PC-9 (cell line): Measurements from ENCODE around the gene YWHAG. TPM values are rescaled to one million over a fixed set of nuclear protein-coding genes. Genes with fewer than 3 reads are reported as not detected.
A peak's percentile ranks its signal among the peaks of the same experiment; 100 is the strongest.

Experiments used
- BruUV-seq: library from RNA; stranded (reverse); fragments of 400-500 nt; replicated peaks from 2 replicates; lab custom pipeline; 2021; lab: Mats Ljungman, UMichigan
- CTCF ChIA-PET: fragments of 300-600 bp; sonication (Branson Sonifier 250); formaldehyde crosslinking; loops from one replicate; lab custom pipeline; 2022; ENCODE audit warnings: antibody characterized with exemption; lab: Charles Lee
- POLR2A ChIA-PET: fragments of 300-600 bp; sonication (Branson Sonifier 250); formaldehyde crosslinking; loops from one replicate; lab custom pipeline; 2022; ENCODE audit warnings: antibody characterized with exemption; ENCODE audit not compliant: unreplicated experiment; lab: Charles Lee
- DNase-seq, 2 experiments: peaks; one replicate each; pipeline versions ENCODE4 v3.0.0 to v3.0.0-alpha.2; 2015 to 2022; ENCODE audit warnings: mixed read lengths in 1 of 2
- H2AFZ ChIP-seq: fragments of 200-600 bp; sonication (generic); 2 replicates; pipeline ENCODE4 v1.8.1; 2017; ENCODE audit warnings: antibody characterized with exemption
- H3F3A ChIP-seq: fragments of 200-600 bp; sonication (generic); 2 replicates; pipeline ENCODE4 v1.8.1; 2017; ENCODE audit warnings: antibody characterized with exemption, mild to moderate bottlenecking, low read depth; ENCODE audit not compliant: insufficient read depth
- H3K27ac ChIP-seq: fragments of 200-600 bp; sonication (generic); 2 replicates; pipeline ENCODE4 v1.6.1; 2016; ENCODE audit warnings: mixed run types
- H3K27me3 ChIP-seq: fragments of 200-600 bp; sonication (generic); 2 replicates; pipeline ENCODE4 v1.6.1; 2016; ENCODE audit warnings: low read depth, mixed run types; ENCODE audit not compliant: insufficient read depth
- H3K36me3 ChIP-seq: fragments of 200-600 bp; sonication (generic); 2 replicates; pipeline ENCODE4 v1.6.1; 2016; ENCODE audit warnings: low read depth, mixed run types
- H3K4me1 ChIP-seq: fragments of 200-600 bp; sonication (generic); replicated peaks from 2 replicates; pipeline ENCODE4 v1.6.1; 2016; ENCODE audit warnings: mixed run types; ENCODE audit not compliant: insufficient read depth
- H3K4me2 ChIP-seq: fragments of 200-600 bp; sonication (generic); 2 replicates; pipeline ENCODE4 v1.6.1; 2017; ENCODE audit warnings: mixed run types
- H3K4me3 ChIP-seq: fragments of 200-600 bp; sonication (generic); 2 replicates; pipeline ENCODE4 v1.6.1; 2016; ENCODE audit warnings: mixed run types
- H3K79me2 ChIP-seq: fragments of 200-600 bp; sonication (generic); 2 replicates; pipeline ENCODE4 v1.6.1; 2017; ENCODE audit warnings: low read depth, mixed run types
- H3K9me2 ChIP-seq: fragments of 200-600 bp; sonication (generic); 2 replicates; pipeline ENCODE4 v1.8.1; 2017; ENCODE audit warnings: mild to moderate bottlenecking; ENCODE audit not compliant: insufficient read depth
- H3K9me3 ChIP-seq: fragments of 200-600 bp; sonication (generic); 2 replicates; pipeline ENCODE4 v1.8.1; 2016; ENCODE audit warnings: low read depth; ENCODE audit not compliant: insufficient read depth
- H4K20me1 ChIP-seq: fragments of 200-600 bp; sonication (generic); 2 replicates; pipeline ENCODE4 v1.8.1; 2017; ENCODE audit not compliant: insufficient read depth
- CTCF ChIP-seq: fragments of 200-600 bp; sonication (generic); conservative IDR thresholded peaks from 2 replicates; pipeline ENCODE4 v1.6.1; 2017; ENCODE audit warnings: mixed run types, antibody characterized with exemption, mild to moderate bottlenecking, moderate library complexity
- EZH2 ChIP-seq: fragments of 200-600 bp; sonication (generic); IDR thresholded peaks from 2 replicates; pipeline ENCODE4 v1.8.0; 2017; ENCODE audit warnings: antibody characterized with exemption, low read depth
- intact Hi-C: fragments of 100-400 bp; cut with micrococcal nuclease; formaldehyde crosslinking; loops from one replicate; pipeline ENCODE4 v1.10.0; 2022; ENCODE audit not compliant: unreplicated experiment
- total RNA-seq: library from RNA; stranded (reverse); gene quantifications from 2 replicates; pipeline ENCODE4 v1.2.3, GENCODE V29; 2021

Gene YWHAG
- total RNA-seq, 1 experiment from 2014 or later: 250 TPM

GRCh38 chr7:76334320-76334967 lies 24.3 kb downstream of the YWHAG start:
- Histone ChIP-seq H3F3A (peaks cover 86% of the 10 kb centered on the region), H3K27me3 (no peaks in the 10 kb centered on the region), H3K4me2 (peak overlapping the region; percentile 43), H3K4me1 (peaks cover 46% of the 10 kb centered on the region), H3K9me3 (no peaks in the 10 kb centered on the region), H2AFZ (no peak overlapping the region), H3K4me3 (no peak overlapping the region), H3K9me2 (no peaks in the 10 kb centered on the region), H3K36me3 (peaks cover 12% of the 10 kb centered on the region), H3K27ac (peak overlapping the region; percentile 47), H4K20me1 (peaks cover 75% of the 10 kb centered on the region), H3K79me2 (peaks cover 100% of the 10 kb centered on the region)
- no peak for DNase-seq
- ChIA-PET CTCF (interaction anchor here (0.5 kb wide), 1 partner anchor 25 kb away, joined by 4 read pairs; the partner anchor contains the start of gene YWHAG), POLR2A (interaction anchor here (0.6 to 1.1 kb wide), 2 partner anchors 23 to 1040 kb away, joined by 7 to 15 read pairs; no protein-coding TSS in a partner anchor)
- no TSS peak for BruUV-seq
- TF ChIP-seq EZH2 (no peak), CTCF (no peak)
- intact Hi-C loops: no loop called here

GRCh38 chr7:76333511-76334101 lies 25.2 kb downstream of the YWHAG start:
- POLR2A ChIA-PET: interaction anchor here (0.6 to 1.1 kb wide), 5 partner anchors 9 to 1041 kb away, joined by 3 to 22 read pairs (median 7); no protein-coding TSS in a partner anchor
- DNase-seq: no peak
- peak overlapping the region; percentile 43 for H3K4me2 ChIP-seq

GRCh38 chr7:76332078-76332477 lies 26.7 kb downstream of the YWHAG start:
- H3K4me1 ChIP-seq: peaks cover 27% of the 10 kb centered on the region
- H4K20me1 ChIP-seq: peaks cover 88% of the 10 kb centered on the region
- no peak for DNase-seq
- intact Hi-C loops: no loop called here
- no peaks in the 10 kb centered on the region for H3K27me3 ChIP-seq
- H3K36me3 ChIP-seq: peaks cover 17% of the 10 kb centered on the region
- CTCF ChIA-PET: no interaction called here
- peaks cover 70% of the 10 kb centered on the region for H3F3A ChIP-seq
- no peaks in the 10 kb centered on the region for H3K9me2 ChIP-seq
- peaks cover 98% of the 10 kb centered on the region for H3K79me2 ChIP-seq
- no peak overlapping the region for H3K4me2 ChIP-seq
- POLR2A ChIA-PET: no interaction called here
- H2AFZ ChIP-seq: no peak overlapping the region
- BruUV-seq: no TSS peak
- no peak overlapping the region for H3K4me3 ChIP-seq
- TF ChIP-seq EZH2: no peak
- TF ChIP-seq CTCF: no peak
- no peak overlapping the region for H3K27ac ChIP-seq
- no peaks in the 10 kb centered on the region for H3K9me3 ChIP-seq

More at GRCh38 chr7:76333511-76334101, 25.2 kb downstream of the YWHAG start:
- Histone ChIP-seq H3K36me3 (peaks cover 14% of the 10 kb centered on the region), H3K27me3 (no peaks in the 10 kb centered on the region), H3K27ac (peak overlapping the region; percentile 47), H3K4me3 (no peak overlapping the region), H3K9me2 (no peaks in the 10 kb centered on the region), H3K4me1 (peaks cover 38% of the 10 kb centered on the region), H3K9me3 (no peaks in the 10 kb centered on the region), H2AFZ (no peak overlapping the region), H3F3A (peaks cover 77% of the 10 kb centered on the region), H4K20me1 (peaks cover 84% of the 10 kb centered on the region), H3K79me2 (peaks cover 100% of the 10 kb centered on the region)
- intact Hi-C loops: no loop called here
- no peak for TF ChIP-seq CTCF
- TF ChIP-seq EZH2: no peak
- CTCF ChIA-PET: interaction anchor here (0.5 kb wide), 1 partner anchor 25 kb away, joined by 4 read pairs; the partner anchor contains the start of gene YWHAG
- BruUV-seq: no TSS peak
